K562 (cell line): Measurements from ENCODE around the gene NFRKB. TPM values are rescaled to one million over a fixed set of nuclear protein-coding genes. Genes with fewer than 3 reads are reported as not detected.
A peak's percentile ranks its signal among the peaks of the same experiment; 100 is the strongest.

Experiments
- E2F1 ChIP-seq: sonication (generic); formaldehyde crosslinking; IDR thresholded peaks from 2 replicates; pipeline ENCODE4 v1.8.1; 2023; ENCODE audit warnings: mild to moderate bottlenecking, missing genetic modification reagents, moderate library complexity
- GTF2A2 ChIP-seq: IDR thresholded peaks from 2 replicates; pipeline ENCODE4 v1.6.1; 2016; ENCODE audit warnings: mild to moderate bottlenecking, missing genetic modification characterization, missing compliant biosample characterization
- HDGF ChIP-seq: fragments of 450-650 bp; IDR thresholded peaks from 2 replicates; pipeline ENCODE4 v1.6.1; 2016
- HMG20B ChIP-seq: fragments of 250-450 bp; sonication (Bioruptor Pico); IDR thresholded peaks from 2 replicates; pipeline ENCODE4 v1.5.0; 2021; ENCODE audit warnings: mild to moderate bottlenecking
- KLF10 ChIP-seq: fragments of 250-450 bp; sonication (Bioruptor Pico); IDR thresholded peaks from 2 replicates; pipeline ENCODE4 v1.6.1; 2021; ENCODE audit warnings: matching md5 sums
- MXD1 ChIP-seq: fragments of 250-450 bp; sonication (Bioruptor Pico); IDR thresholded peaks from 2 replicates; pipeline ENCODE4 v1.8.0; 2021; ENCODE audit warnings: borderline replicate concordance, mild to moderate bottlenecking, moderate library complexity; ENCODE audit not compliant: poor library complexity, severe bottlenecking
- NFATC3 ChIP-seq: fragments of 450-650 bp; IDR thresholded peaks from 2 replicates; pipeline ENCODE4 v1.6.1; 2017; ENCODE audit warnings: mild to moderate bottlenecking
- NFIX ChIP-seq: fragments of 250-450 bp; sonication (Bioruptor Pico); IDR thresholded peaks from 2 replicates; pipeline ENCODE4 v1.4.0; 2020; ENCODE audit warnings: low read depth, mild to moderate bottlenecking, moderate library complexity
- POLR3G ChIP-seq: IDR thresholded peaks from 2 replicates; pipeline ENCODE4 v1.6.1; 2011; ENCODE audit not compliant: insufficient read length, insufficient replicate concordance; ENCODE audit errors: extremely low read depth
- SAP30 ChIP-seq: fragments of 200-600 bp; sonication (generic); IDR thresholded peaks from 2 replicates; pipeline ENCODE4 v1.6.1; 2012; ENCODE audit warnings: borderline replicate concordance, low read depth, mild to moderate bottlenecking, moderate library complexity, low read length, control low read depth, inconsistent platforms; ENCODE audit not compliant: insufficient read depth, poor library complexity, severe bottlenecking
- SMAD3 ChIP-seq: fragments of 450-650 bp; formaldehyde crosslinking; conservative IDR thresholded peaks from 2 replicates; pipeline ENCODE4 v1.4.0; 2020; ENCODE audit warnings: mild to moderate bottlenecking
- SPI1 ChIP-seq: IDR thresholded peaks from 2 replicates; pipeline ENCODE4 v1.6.1; 2011; ENCODE audit warnings: low read depth, low read length, control low read depth, borderline replicate concordance
- SRSF7 ChIP-seq: fragments of 200-400 bp; formaldehyde crosslinking; optimal IDR thresholded peaks from 2 replicates; pipeline ENCODE3; 2017; ENCODE audit warnings: mild to moderate bottlenecking, low read depth, low read length
- ZBTB11 ChIP-seq, 3 experiments: fragments of 200-800 bp in 1 of 3; fragments of 250-450 bp in 1 of 3; fragments of 450-650 bp in 1 of 3; sonication (Bioruptor Pico) in 1 of 3; sonication (Bioruptor generic) in 1 of 3; formaldehyde crosslinking in 1 of 3; IDR thresholded peaks; 2 replicates each; pipeline versions ENCODE4 v1.6.1 to v1.8.0; 2016 to 2022; ENCODE audit warnings: mild to moderate bottlenecking in 2 of 3, missing genetic modification characterization in 2 of 3, missing compliant biosample characterization in 1 of 3, moderate library complexity in 1 of 3
- ZC3H11A ChIP-seq: IDR thresholded peaks from 2 replicates; pipeline ENCODE4 v1.6.1; 2012; ENCODE audit warnings: low read depth, low read length, improper control_type of control experiment
- ZFX ChIP-seq: sonication (generic); formaldehyde crosslinking; IDR thresholded peaks from 2 replicates; pipeline ENCODE4 v1.8.0; 2022; ENCODE audit warnings: mild to moderate bottlenecking, missing genetic modification reagents, moderate library complexity
- ZNF253 ChIP-seq: fragments of 250-450 bp; sonication (Bioruptor Pico); conservative IDR thresholded peaks from 2 replicates; pipeline ENCODE4 v1.6.1; 2021; ENCODE audit warnings: mild to moderate bottlenecking
- ZNF518B ChIP-seq: fragments of 250-450 bp; sonication (Bioruptor Pico); IDR thresholded peaks from 2 replicates; pipeline ENCODE4 v1.5.0; 2021; ENCODE audit warnings: mild to moderate bottlenecking, moderate library complexity
- ZNF79 ChIP-seq: fragments of 250-450 bp; sonication (Bioruptor Pico); IDR thresholded peaks from 2 replicates; pipeline ENCODE4 v1.4.0; 2020; ENCODE audit warnings: low read depth, mild to moderate bottlenecking, moderate library complexity
- polyA plus RNA-seq, 8 experiments: library from polyadenylated mRNA; depleted of rRNA in 4 of 8; stranded (reverse) in 5 of 8; unstranded in 3 of 8; fragments of >200 nt; fragmentation: Nextera tagmentation in 2 of 8; fragmentation: Illumina TruSeq in 1 of 8; extraction: Ambion mirVana in 2 of 8; extraction: Trizol in 1 of 8; gene quantifications; 2 replicates each; pipeline versions ENCODE4 v1.2.1 to v1.2.3, GENCODE V29; 2011 to 2014; ENCODE audit warnings: inconsistent platforms in 1 of 8, missing spikeins in 1 of 8
- total RNA-seq, 7 experiments: library from RNA; depleted of rRNA in 6 of 7; stranded (reverse); fragments of >200 nt in 6 of 7; fragmentation: Illumina TruSeq in 2 of 7; extraction: Trizol in 2 of 7; gene quantifications; 2 replicates each; pipeline versions ENCODE4 v1.2.1 to v1.2.3, GENCODE V29; 2011 to 2021; ENCODE audit warnings: low replicate concordance in 1 of 7

NFRKB gene
- total and polyA plus RNA-seq, 9 of the 15 experiments (the other 6 are each of a cell fraction or from before 2014, with no cell fraction given), result 7.1 to 42.6 (median 23.9) TPM

GRCh38 chr11:129895126-129896041, at the start of gene NFRKB (continued):
- TF ChIP-seq NFIX (CRISPR knock-in tag) (no peak), SPI1 (no peak), ZC3H11A (no peak), HMG20B (CRISPR knock-in tag) (no peak), SAP30 (no peak), NFATC3 (no peak), SMAD3 (CRISPR knock-in tag) (no peak), GTF2A2 (tag) (no peak), KLF10 (no peak), ZBTB11 (CRISPR knock-in tag; IDR thresholded peaks at IDR 0.05) (no peak), ZNF253 (no peak), SRSF7 (no peak), ZNF79 (CRISPR knock-in tag) (no peak), ZNF518B (CRISPR knock-in tag) (no peak), ZFX (CRISPR knock-in tag) (peak; percentile 72), E2F1 (CRISPR knock-in tag) (no peak), HDGF (no peak), MXD1 (no peak), POLR3G (no peak)
